Ectodermal cell (in vitro differentiated cells): ENCODE results near the gene ADAMTS12.

Experiments used
- H3K27ac ChIP-seq: 2 replicates; pipeline ENCODE4 v1.7.0; 2013; ENCODE audit warnings: mild to moderate bottlenecking, low read depth, low read length; ENCODE audit not compliant: insufficient read depth, poor library complexity, severe bottlenecking
- H3K27me3 ChIP-seq: 2 replicates; pipeline ENCODE4 v1.7.0; 2013; ENCODE audit warnings: mild to moderate bottlenecking, low read length; ENCODE audit not compliant: insufficient read depth, control insufficient read depth, poor library complexity, severe bottlenecking
- H3K36me3 ChIP-seq: one replicate; pipeline ENCODE4 v1.7.0; 2013; ENCODE audit warnings: low read length; ENCODE audit not compliant: control insufficient read depth, insufficient read depth
- H3K4me1 ChIP-seq: one replicate; pipeline ENCODE4 v1.7.0; 2013; ENCODE audit warnings: low read length; ENCODE audit not compliant: control insufficient read depth, insufficient read depth
- H3K4me3 ChIP-seq: 2 replicates; pipeline ENCODE4 v1.7.0; 2013; ENCODE audit warnings: low read depth, low read length, control low read depth; ENCODE audit not compliant: insufficient read depth
- H3K9me3 ChIP-seq: 2 replicates; pipeline ENCODE4 v1.7.0; 2013; ENCODE audit warnings: mild to moderate bottlenecking, low read length, moderate library complexity; ENCODE audit not compliant: control insufficient read depth
- WGBS, 2 experiments: methylation state at CpG; one replicate each; pipeline ENCODE4 v1.1.7; 2013; ENCODE audit warnings: missing lambda C conversion rate in 2 of 2; 5-methylcytosine and 5-hydroxymethylcytosine counted together

Gene ADAMTS12

GRCh38 chr5:33507426-33507825 lies 384.4 kb downstream of the ADAMTS12 start:
- WGBS, 2 experiments, result 92 to 97% methylated on average over 4 of the region's 4 CpGs

GRCh38 chr5:33504570-33504969 lies 387.2 kb downstream of the ADAMTS12 start:
- no peaks in the 10 kb centered on the region for H3K9me3 ChIP-seq
- no peaks in the 10 kb centered on the region for H3K36me3 ChIP-seq
- WGBS, 2 experiments, result 95 to 96% methylated on average over 3 of the region's 3 CpGs
- H3K4me3 ChIP-seq, result no peak overlapping the region
- H3K4me1 ChIP-seq, result no peaks in the 10 kb centered on the region
- no peaks in the 10 kb centered on the region for H3K27me3 ChIP-seq
- H3K27ac ChIP-seq, result no peak overlapping the region

More at GRCh38 chr5:33507426-33507825, 384.4 kb downstream of the ADAMTS12 start:
- no peaks in the 10 kb centered on the region for H3K36me3 ChIP-seq
- H3K4me1 ChIP-seq, result no peaks in the 10 kb centered on the region
- no peak overlapping the region for H3K27ac ChIP-seq
- no peak overlapping the region for H3K4me3 ChIP-seq
- H3K9me3 ChIP-seq, result no peaks in the 10 kb centered on the region
- H3K27me3 ChIP-seq, result no peaks in the 10 kb centered on the region

- Histone ChIP-seq H3K27ac (no peak overlapping the region), H3K27me3 (no peaks in the 10 kb centered on the region), H3K36me3 (no peaks in the 10 kb centered on the region), H3K4me1 (no peaks in the 10 kb centered on the region), H3K9me3 (no peaks in the 10 kb centered on the region), H3K4me3 (no peak overlapping the region)
- 95% methylated on average over 27 of the region's 27 CpGs for WGBS, 2 experiments
Measured at GRCh38 chr5:33501899-33502298, 389.9 kb downstream of the ADAMTS12 start.

- Histone ChIP-seq H3K27me3 (no peaks in the 10 kb centered on the region), H3K9me3 (no peaks in the 10 kb centered on the region), H3K4me1 (no peaks in the 10 kb centered on the region), H3K4me3 (no peak overlapping the region), H3K27ac (no peak overlapping the region), H3K36me3 (no peaks in the 10 kb centered on the region)
- WGBS, 2 experiments, result 80 to 85% methylated on average over 4 of the region's 4 CpGs
Measured at GRCh38 chr5:33501260-33501659, 390.5 kb downstream of the ADAMTS12 start.

- 91% methylated on average over 1 of the region's 1 CpG; no CpG with 5 or more reads in 1 of the 2 experiments for WGBS, 2 experiments
Measured at GRCh38 chr5:33494466-33494865, 397.3 kb downstream of the ADAMTS12 start.

GRCh38 chr5:33491941-33492340 lies 399.8 kb downstream of the ADAMTS12 start:
- Histone ChIP-seq H3K4me1 (no peaks in the 10 kb centered on the region), H3K4me3 (no peak overlapping the region), H3K27me3 (no peaks in the 10 kb centered on the region), H3K36me3 (no peaks in the 10 kb centered on the region), H3K9me3 (no peaks in the 10 kb centered on the region), H3K27ac (no peak overlapping the region)

More at GRCh38 chr5:33494466-33494865, 397.3 kb downstream of the ADAMTS12 start:
- H3K9me3 ChIP-seq, result no peaks in the 10 kb centered on the region
- no peaks in the 10 kb centered on the region for H3K27me3 ChIP-seq
- no peak overlapping the region for H3K4me3 ChIP-seq
- H3K27ac ChIP-seq, result no peak overlapping the region
- no peaks in the 10 kb centered on the region for H3K36me3 ChIP-seq
- H3K4me1 ChIP-seq, result no peaks in the 10 kb centered on the region

GRCh38 chr5:33490071-33490665 lies 401.6 kb downstream of the ADAMTS12 start:
- Histone ChIP-seq H3K27me3 (no peaks in the 10 kb centered on the region), H3K4me1 (no peaks in the 10 kb centered on the region), H3K27ac (no peak overlapping the region), H3K9me3 (no peaks in the 10 kb centered on the region), H3K36me3 (no peaks in the 10 kb centered on the region), H3K4me3 (no peak overlapping the region)
- 85 to 87% methylated on average over 1 of the region's 1 CpG for WGBS, 2 experiments

GRCh38 chr5:33489481-33490067 lies 402.2 kb downstream of the ADAMTS12 start:
- Histone ChIP-seq H3K27me3 (no peaks in the 10 kb centered on the region), H3K4me1 (no peaks in the 10 kb centered on the region), H3K9me3 (no peaks in the 10 kb centered on the region), H3K36me3 (no peaks in the 10 kb centered on the region), H3K27ac (no peak overlapping the region), H3K4me3 (no peak overlapping the region)
- WGBS, 2 experiments, result 94 to 96% methylated on average over 6 of the region's 6 CpGs

- H3K4me1 ChIP-seq, result no peaks in the 10 kb centered on the region
- H3K9me3 ChIP-seq, result no peaks in the 10 kb centered on the region
- H3K36me3 ChIP-seq, result no peaks in the 10 kb centered on the region
- no peak overlapping the region for H3K4me3 ChIP-seq
- no peak overlapping the region for H3K27ac ChIP-seq
- WGBS, 2 experiments, result 95% methylated on average over 19 of the region's 19 CpGs
- no peaks in the 10 kb centered on the region for H3K27me3 ChIP-seq
Measured at GRCh38 chr5:33488558-33489355, 403.0 kb downstream of the ADAMTS12 start.

- H3K27me3 ChIP-seq, result no peaks in the 10 kb centered on the region
- 84 to 95% methylated on average over 3 of the region's 3 CpGs for WGBS, 2 experiments
- H3K4me3 ChIP-seq, result no peak overlapping the region
- H3K27ac ChIP-seq, result no peak overlapping the region
- no peaks in the 10 kb centered on the region for H3K9me3 ChIP-seq
- no peaks in the 10 kb centered on the region for H3K4me1 ChIP-seq
- H3K36me3 ChIP-seq, result no peaks in the 10 kb centered on the region
Measured at GRCh38 chr5:33487236-33487635, 404.6 kb downstream of the ADAMTS12 start.
